HEK293 (cell line): ENCODE data around the gene KCNAB1.

ENCODE experiments used
- CTCF ChIA-PET: fragments of 350-600 bp; formaldehyde crosslinking; extraction: SDS; loops from one replicate; lab custom pipeline; 2021; ENCODE audit warnings: antibody characterized with exemption; lab: Yijun Ruan, JAX
- POLR2A ChIA-PET: fragments of 300-600 bp; formaldehyde crosslinking; extraction: SDS; loops from one replicate; lab custom pipeline; 2020; ENCODE audit warnings: antibody characterized with exemption, inconsistent platforms; lab: Yijun Ruan, JAX
- H3K27ac ChIP-seq: fragments of 200-500 bp; sonication (Bioruptor generic); 2 replicates; pipeline ENCODE4 v1.5.1; 2014; ENCODE audit warnings: low read depth, low read length, control low read depth, inconsistent platforms; ENCODE audit errors: extremely low read depth
- H3K36me3 ChIP-seq, 2 experiments: fragments of 200-500 bp in 1 of 2; sonication (Bioruptor generic) in 1 of 2; 1 replicate in 1 of 2; 2 replicates in 1 of 2; pipeline ENCODE4 v1.5.1; 2014 to 2017; ENCODE audit warnings: inconsistent platforms in 2 of 2, low read length in 2 of 2; ENCODE audit not compliant: control insufficient read depth in 2 of 2, insufficient read depth in 1 of 2
- H3K4me1 ChIP-seq: fragments of 200-500 bp; sonication (Bioruptor generic); 2 replicates; pipeline ENCODE4 v1.5.1; 2014; ENCODE audit warnings: mild to moderate bottlenecking, low read length, inconsistent platforms; ENCODE audit not compliant: control insufficient read depth, insufficient read depth
- H3K4me3 ChIP-seq: 2 replicates; pipeline ENCODE4 v1.5.1; 2011; ENCODE audit warnings: low read depth, mild to moderate bottlenecking, control low read depth, low read length, moderate library complexity
- H3K9me3 ChIP-seq: fragments of 200-500 bp; sonication (Bioruptor generic); 2 replicates; pipeline ENCODE4 v1.5.1; 2014; ENCODE audit warnings: low read depth, low read length, inconsistent platforms; ENCODE audit not compliant: control insufficient read depth, insufficient read depth
- BCL11B ChIP-seq: fragments of 450-650 bp; formaldehyde crosslinking; IDR thresholded peaks from 2 replicates; pipeline ENCODE4 v1.5.1; 2016; ENCODE audit warnings: low read depth, missing biosample characterization, missing genetic modification characterization
- GFI1B ChIP-seq: fragments of 450-650 bp; formaldehyde crosslinking; IDR thresholded peaks from 2 replicates; pipeline ENCODE4 v1.5.1; 2016; ENCODE audit warnings: missing biosample characterization, missing genetic modification characterization
- KLF1 ChIP-seq: fragments of 450-650 bp; formaldehyde crosslinking; IDR thresholded peaks from 2 replicates; pipeline ENCODE4 v1.5.1; 2016; ENCODE audit warnings: missing biosample characterization, missing genetic modification characterization
- WT1 ChIP-seq: fragments of 450-650 bp; formaldehyde crosslinking; IDR thresholded peaks from 2 replicates; pipeline ENCODE4 v1.5.1; 2016; ENCODE audit warnings: missing biosample characterization, missing genetic modification characterization
- ZBTB21 ChIP-seq: fragments of 450-650 bp; formaldehyde crosslinking; IDR thresholded peaks from 2 replicates; pipeline ENCODE4 v1.5.1; 2017; ENCODE audit warnings: missing biosample characterization, missing genetic modification characterization
- ZFP37 ChIP-seq: fragments of 450-650 bp; formaldehyde crosslinking; IDR thresholded peaks from 2 replicates; pipeline ENCODE4 v1.5.1; 2016; ENCODE audit warnings: missing biosample characterization, missing genetic modification characterization
- ZNF112 ChIP-seq: fragments of 450-650 bp; formaldehyde crosslinking; IDR thresholded peaks from 2 replicates; pipeline ENCODE4 v1.5.0; 2017; ENCODE audit warnings: missing biosample characterization, missing genetic modification characterization
- ZNF140 ChIP-seq: fragments of 450-650 bp; formaldehyde crosslinking; IDR thresholded peaks from 2 replicates; pipeline ENCODE4 v1.5.1; 2016; ENCODE audit warnings: missing biosample characterization, missing genetic modification characterization
- ZNF155 ChIP-seq: fragments of 450-650 bp; formaldehyde crosslinking; IDR thresholded peaks from 2 replicates; pipeline ENCODE4 v1.5.1; 2016; ENCODE audit warnings: missing biosample characterization, missing genetic modification characterization
- ZNF221 ChIP-seq: fragments of 450-650 bp; formaldehyde crosslinking; IDR thresholded peaks from 2 replicates; pipeline ENCODE4 v1.5.1; 2017; ENCODE audit warnings: missing biosample characterization, missing genetic modification characterization, borderline replicate concordance
- ZNF23 ChIP-seq: fragments of 450-650 bp; formaldehyde crosslinking; IDR thresholded peaks from 2 replicates; pipeline ENCODE4 v1.5.1; 2016; ENCODE audit warnings: missing biosample characterization, missing genetic modification characterization, borderline replicate concordance
- ZNF24 ChIP-seq: fragments of 450-650 bp; formaldehyde crosslinking; IDR thresholded peaks from 2 replicates; pipeline ENCODE4 v1.5.1; 2016; ENCODE audit warnings: missing biosample characterization, missing genetic modification characterization
- ZNF391 ChIP-seq: fragments of 450-650 bp; formaldehyde crosslinking; IDR thresholded peaks from 2 replicates; pipeline ENCODE4 v1.5.1; 2016; ENCODE audit warnings: low read depth, missing biosample characterization, missing genetic modification characterization, borderline replicate concordance
- ZNF426 ChIP-seq: fragments of 450-650 bp; formaldehyde crosslinking; IDR thresholded peaks from 2 replicates; pipeline ENCODE4 v1.5.1; 2017; ENCODE audit warnings: missing biosample characterization, missing genetic modification characterization, mild to moderate bottlenecking, inconsistent platforms, moderate library complexity
- ZNF529 ChIP-seq: fragments of 450-650 bp; formaldehyde crosslinking; IDR thresholded peaks from 2 replicates; pipeline ENCODE4 v1.5.1; 2017; ENCODE audit warnings: missing genetic modification characterization, missing biosample characterization; ENCODE audit not compliant: insufficient replicate concordance
- ZNF596 ChIP-seq: fragments of 450-650 bp; IDR thresholded peaks from 2 replicates; pipeline ENCODE4 v1.5.0; 2018; ENCODE audit warnings: missing biosample characterization, mild to moderate bottlenecking, missing genetic modification characterization, moderate library complexity
- ZNF660 ChIP-seq: fragments of 450-650 bp; IDR thresholded peaks from 2 replicates; pipeline ENCODE4 v1.5.1; 2018; ENCODE audit warnings: missing biosample characterization, mild to moderate bottlenecking, missing genetic modification characterization
- ZNF670 ChIP-seq: fragments of 450-650 bp; formaldehyde crosslinking; IDR thresholded peaks from 2 replicates; pipeline ENCODE4 v1.5.1; 2016; ENCODE audit warnings: missing biosample characterization, missing genetic modification characterization, low read depth
- ZNF768 ChIP-seq: fragments of 450-650 bp; formaldehyde crosslinking; IDR thresholded peaks from 2 replicates; pipeline ENCODE4 v1.5.1; 2018; ENCODE audit warnings: missing biosample characterization, mild to moderate bottlenecking, missing genetic modification characterization
- ZSCAN16 ChIP-seq: fragments of 450-650 bp; formaldehyde crosslinking; IDR thresholded peaks from 2 replicates; pipeline ENCODE4 v1.5.1; 2016; ENCODE audit warnings: missing biosample characterization, missing genetic modification characterization
- TF ChIP-seq, protein P1 (sequence below): fragments of 450-650 bp; formaldehyde crosslinking; IDR thresholded peaks from 2 replicates; pipeline ENCODE4 v1.5.1; 2017; ENCODE audit warnings: missing biosample characterization, missing genetic modification characterization
- TF ChIP-seq, protein P2 (sequence below): fragments of 450-650 bp; formaldehyde crosslinking; IDR thresholded peaks from 2 replicates; pipeline ENCODE4 v1.5.1; 2016; ENCODE audit warnings: missing biosample characterization, missing genetic modification characterization

Gene KCNAB1

DNA sequence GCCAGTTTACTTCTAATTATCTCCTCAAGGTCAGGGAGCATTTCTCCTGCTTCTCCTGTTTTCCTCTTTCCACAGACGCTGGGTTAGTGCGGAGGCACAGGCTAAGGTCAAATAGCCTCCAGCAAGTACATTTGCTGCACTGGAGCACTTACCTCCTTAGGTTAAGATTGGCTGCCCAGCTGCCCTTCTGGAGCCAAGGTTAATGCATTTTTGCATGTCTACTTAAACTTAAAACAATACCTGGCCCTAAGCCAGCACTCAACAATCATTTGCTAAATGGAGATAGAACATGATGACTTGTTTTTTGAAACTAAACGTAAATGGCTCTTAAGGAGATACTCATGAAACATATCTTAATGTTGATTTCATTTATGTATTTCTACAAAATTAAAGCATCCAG, 351.1 kb downstream of the KCNAB1 start:
- CTCF ChIA-PET: no interaction called here
- no peaks in the 10 kb centered on the region for H3K36me3 ChIP-seq
- no peak for TF ChIP-seq ZNF23 (tag by site-specific recombination)
- TF ChIP-seq, all 188 proteins: peak for 0
- Histone ChIP-seq H3K4me1 (no peaks in the 10 kb centered on the region; the same call in 1 of the 2 replicates), H3K9me3 (no peaks in the 10 kb centered on the region), H3K27ac (no peak overlapping the region), H3K4me3 (no peak overlapping the region)
- POLR2A ChIA-PET: no interaction called here

DNA sequence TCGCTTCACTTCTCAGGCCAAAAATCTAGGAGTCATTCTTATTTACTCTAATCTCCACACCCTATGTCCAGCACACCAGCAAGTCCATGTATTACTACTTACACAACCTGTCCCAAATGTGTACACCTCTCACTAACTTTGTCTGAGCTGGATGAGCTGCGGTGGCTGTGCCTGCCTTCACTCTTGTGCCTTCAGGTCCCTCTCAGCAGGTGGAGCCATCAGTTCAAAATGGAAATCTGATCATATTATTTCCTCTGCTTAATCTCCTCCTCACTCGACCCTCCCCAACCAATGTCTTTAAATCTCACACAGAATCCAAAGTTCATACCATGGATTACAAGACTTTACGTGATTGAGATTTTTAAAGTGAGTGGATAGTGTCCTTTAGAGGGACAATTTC, 351.8 kb downstream of the KCNAB1 start:
- H3K4me3 ChIP-seq: no peak overlapping the region
- H3K9me3 ChIP-seq: no peaks in the 10 kb centered on the region
- ChIA-PET CTCF (no interaction called here), POLR2A (no interaction called here)
- no peak overlapping the region for H3K27ac ChIP-seq
- TF ChIP-seq ZNF768 (tag by site-specific recombination) (no peak), ZNF140 (tag by site-specific recombination) (no peak), ZNF221 (tag by site-specific recombination) (no peak), ZFP37 (tag by site-specific recombination) (no peak), ZNF24 (tag by site-specific recombination) (no peak), ZNF391 (tag by site-specific recombination) (no peak), ZNF426 (tag by site-specific recombination) (no peak), ZNF529 (tag by site-specific recombination) (no peak), KLF1 (no peak), ZSCAN16 (tag by site-specific recombination) (no peak), ZNF112 (no peak)
- TF ChIP-seq, protein P1, sequence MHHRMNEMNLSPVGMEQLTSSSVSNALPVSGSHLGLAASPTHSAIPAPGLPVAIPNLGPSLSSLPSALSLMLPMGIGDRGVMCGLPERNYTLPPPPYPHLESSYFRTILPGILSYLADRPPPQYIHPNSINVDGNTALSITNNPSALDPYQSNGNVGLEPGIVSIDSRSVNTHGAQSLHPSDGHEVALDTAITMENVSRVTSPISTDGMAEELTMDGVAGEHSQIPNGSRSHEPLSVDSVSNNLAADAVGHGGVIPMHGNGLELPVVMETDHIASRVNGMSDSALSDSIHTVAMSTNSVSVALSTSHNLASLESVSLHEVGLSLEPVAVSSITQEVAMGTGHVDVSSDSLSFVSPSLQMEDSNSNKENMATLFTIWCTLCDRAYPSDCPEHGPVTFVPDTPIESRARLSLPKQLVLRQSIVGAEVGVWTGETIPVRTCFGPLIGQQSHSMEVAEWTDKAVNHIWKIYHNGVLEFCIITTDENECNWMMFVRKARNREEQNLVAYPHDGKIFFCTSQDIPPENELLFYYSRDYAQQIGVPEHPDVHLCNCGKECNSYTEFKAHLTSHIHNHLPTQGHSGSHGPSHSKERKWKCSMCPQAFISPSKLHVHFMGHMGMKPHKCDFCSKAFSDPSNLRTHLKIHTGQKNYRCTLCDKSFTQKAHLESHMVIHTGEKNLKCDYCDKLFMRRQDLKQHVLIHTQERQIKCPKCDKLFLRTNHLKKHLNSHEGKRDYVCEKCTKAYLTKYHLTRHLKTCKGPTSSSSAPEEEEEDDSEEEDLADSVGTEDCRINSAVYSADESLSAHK (tag by site-specific recombination): no peak
- TF ChIP-seq, protein P2, sequence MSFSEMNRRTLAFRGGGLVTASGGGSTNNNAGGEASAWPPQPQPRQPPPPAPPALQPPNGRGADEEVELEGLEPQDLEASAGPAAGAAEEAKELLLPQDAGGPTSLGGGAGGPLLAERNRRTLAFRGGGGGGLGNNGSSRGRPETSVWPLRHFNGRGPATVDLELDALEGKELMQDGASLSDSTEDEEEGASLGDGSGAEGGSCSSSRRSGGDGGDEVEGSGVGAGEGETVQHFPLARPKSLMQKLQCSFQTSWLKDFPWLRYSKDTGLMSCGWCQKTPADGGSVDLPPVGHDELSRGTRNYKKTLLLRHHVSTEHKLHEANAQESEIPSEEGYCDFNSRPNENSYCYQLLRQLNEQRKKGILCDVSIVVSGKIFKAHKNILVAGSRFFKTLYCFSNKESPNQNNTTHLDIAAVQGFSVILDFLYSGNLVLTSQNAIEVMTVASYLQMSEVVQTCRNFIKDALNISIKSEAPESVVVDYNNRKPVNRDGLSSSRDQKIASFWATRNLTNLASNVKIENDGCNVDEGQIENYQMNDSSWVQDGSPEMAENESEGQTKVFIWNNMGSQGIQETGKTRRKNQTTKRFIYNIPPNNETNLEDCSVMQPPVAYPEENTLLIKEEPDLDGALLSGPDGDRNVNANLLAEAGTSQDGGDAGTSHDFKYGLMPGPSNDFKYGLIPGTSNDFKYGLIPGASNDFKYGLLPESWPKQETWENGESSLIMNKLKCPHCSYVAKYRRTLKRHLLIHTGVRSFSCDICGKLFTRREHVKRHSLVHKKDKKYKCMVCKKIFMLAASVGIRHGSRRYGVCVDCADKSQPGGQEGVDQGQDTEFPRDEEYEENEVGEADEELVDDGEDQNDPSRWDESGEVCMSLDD (tag by site-specific recombination): no peak
- no peaks in the 10 kb centered on the region; the same call in 1 of the 2 replicates for H3K4me1 ChIP-seq
- no peaks in the 10 kb centered on the region for H3K36me3 ChIP-seq

DNA sequence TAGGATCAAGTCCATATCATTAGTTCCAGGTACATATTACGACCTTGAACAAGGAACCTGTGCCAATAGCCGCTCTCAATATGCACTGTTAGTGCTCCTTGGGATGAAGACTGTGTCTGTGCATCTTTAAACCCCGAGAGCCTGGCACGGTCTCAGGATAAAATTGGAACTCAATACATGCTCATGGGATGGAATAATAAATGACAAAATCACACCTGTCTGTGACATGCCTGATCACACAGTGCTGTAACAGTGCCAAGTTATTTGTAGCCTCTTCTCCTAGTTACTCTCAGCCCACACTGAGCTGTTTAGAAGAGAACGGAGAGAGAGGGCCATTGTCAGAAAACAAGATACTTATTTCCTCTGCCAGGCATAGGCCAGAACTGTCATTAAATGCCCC, 352.3 kb downstream of the KCNAB1 start:
- ChIA-PET CTCF (no interaction called here), POLR2A (no interaction called here)
- no peaks in the 10 kb centered on the region for H3K36me3 ChIP-seq
- no peak overlapping the region for H3K4me3 ChIP-seq
- TF ChIP-seq WT1 (tag by site-specific recombination) (no peak), ZFP37 (tag by site-specific recombination) (no peak), ZNF155 (no peak), ZNF596 (no peak), ZNF660 (tag by site-specific recombination) (no peak), ZBTB21 (no peak), ZNF670 (tag by site-specific recombination) (no peak), BCL11B (tag by site-specific recombination) (no peak), GFI1B (tag by site-specific recombination) (no peak)
- TF ChIP-seq, all 188 proteins: peak for 0
- H3K27ac ChIP-seq: no peak overlapping the region
- H3K9me3 ChIP-seq: no peaks in the 10 kb centered on the region
- H3K4me1 ChIP-seq: no peaks in the 10 kb centered on the region; the same call in 1 of the 2 replicates
